Measurements from ENCODE around the gene STRADA.

STRADA gene, protein sequence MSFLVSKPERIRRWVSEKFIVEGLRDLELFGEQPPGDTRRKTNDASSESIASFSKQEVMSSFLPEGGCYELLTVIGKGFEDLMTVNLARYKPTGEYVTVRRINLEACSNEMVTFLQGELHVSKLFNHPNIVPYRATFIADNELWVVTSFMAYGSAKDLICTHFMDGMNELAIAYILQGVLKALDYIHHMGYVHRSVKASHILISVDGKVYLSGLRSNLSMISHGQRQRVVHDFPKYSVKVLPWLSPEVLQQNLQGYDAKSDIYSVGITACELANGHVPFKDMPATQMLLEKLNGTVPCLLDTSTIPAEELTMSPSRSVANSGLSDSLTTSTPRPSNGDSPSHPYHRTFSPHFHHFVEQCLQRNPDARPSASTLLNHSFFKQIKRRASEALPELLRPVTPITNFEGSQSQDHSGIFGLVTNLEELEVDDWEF

DNA sequence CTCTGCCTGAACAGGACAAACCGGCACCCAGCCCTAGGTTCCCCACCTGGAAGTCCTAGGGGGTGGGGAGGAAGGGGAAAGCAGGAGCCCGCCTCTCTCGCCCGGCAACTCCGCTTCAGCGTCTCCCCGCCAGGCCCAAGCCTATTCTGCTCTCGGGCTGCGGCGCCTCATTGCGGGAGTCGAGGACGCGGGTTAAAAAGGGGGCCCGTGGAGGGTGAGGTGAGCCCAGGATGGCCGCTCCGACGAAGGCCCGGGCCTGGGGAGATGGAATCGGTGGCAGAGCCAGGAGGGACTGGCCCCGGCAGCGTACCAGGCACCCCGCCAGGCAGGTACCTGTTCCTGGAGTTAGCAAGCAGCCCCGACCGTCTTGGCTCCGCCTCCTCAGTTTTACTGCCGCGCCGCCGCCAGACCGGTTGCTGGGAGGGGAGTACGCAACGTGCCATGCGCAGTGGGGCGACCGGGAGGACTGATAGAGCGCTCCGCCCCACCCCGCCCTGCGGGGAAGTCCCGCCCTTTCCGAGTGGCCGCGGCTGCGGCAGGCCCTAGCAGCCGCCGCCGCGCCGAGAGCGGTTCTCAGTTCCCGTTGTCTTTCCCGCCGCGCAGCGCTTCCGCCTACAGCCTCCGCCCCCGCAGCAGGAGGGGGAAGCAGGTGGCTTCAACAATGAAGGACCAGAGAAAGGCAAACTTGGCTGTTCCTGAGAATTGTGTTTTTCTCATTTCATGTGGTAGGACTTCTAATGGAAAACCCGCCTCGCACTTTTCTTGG, at the start of gene STRADA:
Gene STRADA (minus strand): TSS at position 392 of the 766 bp plus-strand sequence. CDS start 13,430 bp downstream, outside the sequence.
- DNase-seq: peak; percentile 99

DNA sequence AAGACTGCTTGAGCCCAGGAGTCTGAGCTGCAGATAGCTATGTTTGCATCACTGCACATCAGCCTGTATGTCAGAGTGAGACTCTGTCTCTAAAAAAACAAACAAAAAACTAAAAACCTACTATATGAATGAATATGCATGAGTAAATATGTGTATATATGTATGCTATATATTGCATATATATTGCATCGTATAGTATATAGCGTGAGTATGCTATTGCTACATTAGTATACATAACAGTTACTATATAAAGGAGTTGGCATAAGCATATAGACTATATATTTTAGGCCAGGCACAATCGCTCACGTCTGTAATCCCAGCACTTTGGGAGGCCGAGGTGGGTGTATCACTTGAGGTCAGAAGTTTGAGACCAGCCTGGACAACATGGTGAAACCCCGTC, 48.5 kb upstream of the STRADA start:
- no peak for DNase-seq

DNA sequence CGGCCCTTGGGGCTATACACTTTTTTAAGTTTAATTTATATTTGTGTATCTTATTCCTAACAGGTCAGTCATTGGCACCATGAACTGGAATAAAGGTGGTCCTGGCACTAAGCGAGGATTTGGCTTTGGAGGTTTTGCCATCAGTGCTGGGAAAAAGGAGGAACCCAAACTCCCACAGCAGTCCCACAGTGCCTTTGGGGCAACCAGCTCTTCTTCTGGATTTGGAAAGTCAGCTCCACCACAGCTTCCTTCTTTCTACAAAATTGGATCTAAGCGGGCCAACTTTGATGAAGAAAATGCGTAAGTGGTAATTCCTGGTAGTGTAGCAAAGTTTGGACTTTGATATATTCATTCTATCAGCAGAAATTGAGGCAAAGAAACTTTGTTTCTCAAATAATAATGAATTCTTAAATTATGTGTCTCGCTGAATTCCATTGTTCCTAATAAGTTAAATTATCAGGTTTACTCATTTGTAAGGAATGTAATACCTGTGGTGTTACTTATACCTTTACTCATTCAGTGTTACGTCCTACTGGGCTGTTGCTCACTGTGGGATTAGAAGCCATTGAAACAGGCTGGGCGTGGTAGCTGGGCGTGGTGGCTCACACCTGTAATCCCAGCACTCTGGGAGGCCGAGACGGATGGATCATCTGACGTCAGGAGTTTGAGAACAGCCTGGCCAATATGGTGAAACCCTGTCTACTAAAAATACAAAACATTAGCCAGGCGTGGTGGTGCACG, 45.5 kb upstream of the STRADA start:
- no peak for DNase-seq

DNA sequence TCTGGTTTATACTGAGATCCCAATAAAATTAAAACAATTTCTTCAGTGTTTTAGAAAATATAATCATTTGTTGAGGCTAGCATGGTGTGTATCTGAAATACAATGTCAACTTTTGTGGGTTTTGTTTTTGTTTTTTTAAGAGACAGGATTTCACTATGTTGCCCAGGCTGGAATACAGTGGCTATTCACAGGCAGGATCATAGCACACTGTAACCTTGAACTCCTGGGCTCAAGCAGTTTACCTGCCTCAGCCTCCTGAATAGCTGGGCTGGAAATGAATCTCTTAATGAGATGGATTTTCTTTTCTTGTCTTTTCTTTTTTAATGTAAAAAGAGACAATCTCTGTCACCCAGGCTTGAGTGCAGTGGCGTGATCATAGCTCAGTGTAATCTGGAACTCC, 44.5 kb upstream of the STRADA start:
- DNase-seq: no peak

DNA sequence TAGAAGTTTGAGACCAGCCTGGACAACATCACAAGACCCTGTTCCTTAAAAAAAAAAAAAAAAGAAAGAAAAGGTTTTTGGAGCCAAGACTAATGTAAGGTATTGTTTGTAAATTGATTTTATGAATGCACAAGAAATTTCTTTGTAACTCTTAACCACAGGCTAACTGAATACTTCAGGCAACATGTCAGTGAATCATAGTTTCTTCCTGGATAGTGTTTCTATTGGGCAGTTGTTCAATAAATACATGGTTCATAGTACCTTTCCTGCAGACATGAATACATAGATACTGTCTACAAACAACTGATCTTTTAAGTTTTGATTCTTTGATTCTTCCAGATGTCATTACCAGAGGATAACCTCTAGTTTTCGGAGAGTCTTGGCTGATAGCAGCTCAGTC, 44.0 kb upstream of the STRADA start:
- no peak for DNase-seq

DNA sequence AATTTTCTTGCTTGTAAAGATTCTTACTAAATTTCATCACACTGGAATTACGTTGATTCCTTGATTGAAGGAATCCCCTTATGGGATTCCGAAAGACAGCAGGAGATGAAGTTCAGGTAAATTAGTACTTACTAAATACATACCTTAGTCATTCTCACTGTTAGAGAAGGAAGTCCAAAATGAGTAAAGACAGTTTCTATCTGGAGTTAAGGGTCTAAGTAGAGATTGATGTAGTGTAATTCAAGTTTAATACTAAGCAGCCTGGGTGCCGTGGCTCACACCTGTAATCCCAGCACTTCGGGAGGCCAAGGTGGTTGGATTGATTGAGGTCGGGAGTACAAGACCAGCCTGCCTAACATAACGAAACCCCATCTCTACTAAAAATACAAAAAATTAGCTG, 41.9 kb upstream of the STRADA start:
- DNase-seq: no peak

DNA sequence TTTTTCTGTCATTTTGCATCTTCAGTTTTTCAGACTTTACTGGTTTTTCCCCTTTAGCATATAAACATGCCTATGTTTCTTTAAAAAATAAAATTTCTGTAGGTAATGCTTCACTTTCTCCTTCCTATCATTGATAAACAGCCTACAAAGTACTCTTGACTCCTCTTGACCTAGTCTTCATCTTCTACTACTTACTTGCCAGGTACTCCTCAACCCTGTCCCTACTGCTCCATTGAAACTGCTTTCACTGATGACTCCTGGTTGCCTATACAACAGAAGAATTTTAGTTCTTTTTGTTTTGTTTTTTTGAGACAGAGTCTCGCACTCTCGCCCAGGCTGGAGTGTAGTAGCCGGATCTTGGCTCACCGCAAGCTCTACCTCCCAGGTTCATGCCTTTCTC, 39.3 kb upstream of the STRADA start:
- no peak for DNase-seq

DNA sequence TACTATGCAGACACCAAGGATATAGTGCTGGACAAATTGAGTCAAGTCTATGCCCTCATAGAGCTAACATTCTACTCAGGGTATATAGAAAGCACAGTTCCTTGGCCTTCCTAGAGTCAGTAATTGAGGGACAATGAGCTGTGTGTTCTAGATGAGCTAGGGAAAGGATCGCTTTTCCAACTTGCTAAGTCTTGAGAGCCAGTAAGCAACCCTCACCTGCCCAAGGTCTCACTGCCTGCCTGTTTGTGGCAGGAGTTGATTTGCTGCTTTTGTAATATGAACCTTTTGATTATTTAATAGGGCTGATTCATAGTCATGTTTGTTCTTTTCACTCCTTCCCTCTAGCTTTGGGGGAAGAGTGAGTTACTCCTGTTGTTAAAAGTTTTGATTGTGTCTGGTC, 38.9 kb upstream of the STRADA start:
- DNase-seq: no peak

DNA sequence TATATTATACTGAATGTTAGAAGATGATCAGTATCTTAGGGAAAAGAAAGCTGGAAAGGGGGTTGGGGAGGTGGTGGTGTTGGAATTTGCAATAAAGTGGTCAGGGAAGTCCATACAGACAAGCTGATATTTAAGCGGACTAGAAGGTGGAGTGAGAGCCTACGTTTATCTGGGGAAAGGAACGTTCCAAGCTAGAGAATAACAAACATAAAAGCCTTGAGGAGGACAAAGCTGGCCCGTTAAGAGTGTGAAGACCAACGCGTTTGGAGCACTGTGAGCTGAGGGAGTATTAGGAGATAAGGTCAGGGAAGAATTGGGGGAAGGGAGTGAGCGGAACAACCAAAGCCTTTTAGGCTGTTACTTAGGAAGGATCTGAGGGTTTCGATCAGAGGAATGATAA, 33.8 kb upstream of the STRADA start:
- no peak for DNase-seq

DNA sequence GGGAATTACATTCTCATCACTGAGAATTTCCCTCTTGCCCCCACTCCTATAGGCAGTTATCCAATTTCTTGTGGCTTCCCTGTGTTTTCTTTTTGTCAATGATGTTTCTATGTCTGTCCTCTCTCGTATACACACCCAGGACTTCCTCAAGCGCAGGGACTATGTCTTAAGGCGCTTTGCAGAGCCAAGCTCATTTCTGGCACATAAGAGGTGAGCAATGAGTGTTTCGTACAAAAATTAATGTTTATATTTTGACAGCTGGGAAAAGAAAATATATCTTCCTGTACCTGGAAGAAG, 33.3 kb upstream of the STRADA start:
- DNase-seq: no peak

DNA sequence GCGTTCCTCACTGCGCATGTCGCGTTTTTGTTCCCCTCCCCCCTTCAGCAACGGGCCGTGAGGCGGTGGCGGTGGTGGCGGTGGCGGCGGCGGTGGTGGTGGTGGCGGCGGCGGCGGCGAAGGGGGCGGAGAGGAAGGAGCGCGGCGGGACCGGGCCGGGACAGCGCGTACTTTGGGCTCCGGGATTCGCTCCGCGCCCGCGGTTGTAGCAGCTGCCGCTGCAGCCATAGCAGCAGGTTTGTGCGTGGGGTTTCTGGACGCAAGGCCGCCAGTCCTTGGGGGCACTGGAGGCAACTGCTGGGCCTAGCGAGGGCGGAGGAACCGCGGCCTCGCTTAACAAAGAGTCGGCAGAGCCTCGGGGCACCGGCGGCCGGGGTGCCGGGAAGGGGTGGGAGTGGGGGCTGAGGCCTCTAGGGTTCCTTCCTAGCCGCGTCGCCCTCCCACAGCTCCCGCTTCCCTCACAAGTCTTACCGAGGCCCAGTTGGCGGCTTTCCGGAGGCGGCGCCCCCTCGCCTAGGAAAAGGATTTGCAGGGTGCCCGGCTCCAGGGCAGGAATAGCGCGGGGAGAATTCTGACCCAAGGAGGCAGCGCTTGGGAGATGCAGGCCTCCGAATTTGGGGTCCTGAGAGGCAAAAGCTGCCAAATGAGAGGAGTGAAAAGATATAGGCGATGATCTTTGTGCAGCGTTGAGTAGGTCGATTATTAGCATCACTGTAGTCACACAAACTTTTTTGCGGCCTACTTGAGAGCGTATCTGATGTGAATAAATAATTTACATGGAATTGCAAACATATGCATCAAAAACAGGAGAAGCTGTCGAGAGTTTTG, 32.8 kb upstream of the STRADA start, which contains the start of gene DDX42:
Gene DDX42 (plus strand): TSS at position 30 of the 828 bp plus-strand sequence. CDS start 12,880 bp downstream, outside the sequence.
- peak; percentile 89 for DNase-seq

DNA sequence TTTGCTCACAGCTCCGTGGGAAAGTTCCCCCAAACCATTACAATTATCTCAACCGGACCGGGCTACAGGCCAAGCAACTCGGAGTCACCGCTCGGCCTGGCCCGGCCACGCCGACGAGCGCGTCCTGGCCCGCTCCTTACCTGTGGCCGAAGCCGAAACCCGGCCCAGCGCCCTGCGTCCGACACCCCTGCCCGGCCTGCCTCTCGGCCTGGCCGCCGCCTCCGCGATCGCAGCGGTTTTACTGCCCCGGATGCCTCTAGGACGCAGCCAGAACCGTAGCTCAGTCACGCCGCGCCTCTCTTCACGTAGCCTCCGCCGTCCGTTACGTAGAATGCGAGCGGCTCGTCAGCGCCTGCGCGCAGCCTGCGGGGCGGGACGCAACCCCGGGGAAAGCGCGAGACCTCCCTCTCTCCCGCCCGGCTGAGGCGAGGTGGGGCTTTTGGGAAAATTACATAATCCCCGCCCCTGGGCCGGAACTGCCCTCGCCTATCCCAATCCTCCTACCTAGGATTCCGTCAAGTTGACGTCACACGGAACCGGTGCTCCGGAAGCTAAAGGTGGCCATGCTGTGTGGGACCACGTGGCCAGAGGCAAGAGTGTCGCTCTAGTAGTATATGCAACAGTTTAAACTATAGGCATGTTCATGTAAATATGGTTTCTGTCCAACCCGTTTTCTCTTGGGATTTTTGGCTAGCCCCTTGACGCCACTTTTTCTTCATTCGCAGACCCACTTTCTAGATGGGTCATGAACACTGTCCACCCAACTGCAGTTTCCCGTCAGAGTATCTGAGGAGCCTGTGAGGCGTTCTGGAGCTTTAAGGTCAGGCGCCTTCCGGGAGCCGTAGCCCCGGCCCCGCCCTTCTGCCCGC, 31.9 kb upstream of the STRADA start, which contains the start of gene CCDC47:
Gene CCDC47 (minus strand): TSS at position 326 of the 869 bp plus-strand sequence. CDS start 7,422 bp downstream, outside the sequence.
- peak; percentile 97 for DNase-seq

DNA sequence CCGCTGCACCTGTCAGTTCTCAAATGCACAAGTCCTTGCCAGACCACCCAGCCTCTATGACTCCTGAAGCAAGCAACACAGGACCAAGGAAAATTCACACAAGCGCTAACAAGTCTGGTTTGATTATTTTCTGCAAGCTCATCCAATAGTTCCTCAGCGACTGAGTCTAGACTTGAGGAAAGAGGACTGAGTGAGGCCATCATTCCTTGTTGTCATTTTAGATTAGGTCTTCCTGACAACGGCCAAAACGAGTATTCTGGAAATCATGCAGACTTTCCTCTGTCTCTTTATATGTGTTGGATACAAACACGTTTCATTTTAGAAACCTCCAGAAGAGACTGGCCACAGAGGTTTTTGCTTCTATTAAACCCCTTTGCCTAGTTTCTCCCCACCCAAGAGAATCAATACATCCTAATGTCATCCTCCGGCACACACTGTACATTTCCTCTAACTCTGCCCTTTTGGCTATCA, 31.2 kb upstream of the STRADA start:
- no peak for DNase-seq

DNA sequence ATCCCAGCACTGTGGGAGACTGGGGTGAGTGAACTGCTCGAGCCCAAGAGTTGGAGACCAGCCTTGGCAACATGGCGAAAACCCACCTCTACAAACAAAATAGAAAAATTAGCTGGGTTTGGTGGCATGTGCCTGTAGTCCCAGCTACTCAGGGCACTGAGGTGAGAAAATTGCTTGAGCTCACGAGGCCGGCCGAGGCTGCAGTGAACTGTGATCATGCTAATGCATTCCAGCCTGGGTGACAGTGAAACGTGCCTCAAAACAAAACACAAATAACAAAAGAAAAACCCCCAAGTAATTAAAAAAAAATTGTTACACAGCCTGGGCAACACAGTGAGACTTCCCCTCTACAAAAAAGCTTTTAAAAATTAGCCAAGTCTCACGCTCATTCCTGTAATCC, 26.8 kb upstream of the STRADA start:
- DNase-seq: no peak

DNA sequence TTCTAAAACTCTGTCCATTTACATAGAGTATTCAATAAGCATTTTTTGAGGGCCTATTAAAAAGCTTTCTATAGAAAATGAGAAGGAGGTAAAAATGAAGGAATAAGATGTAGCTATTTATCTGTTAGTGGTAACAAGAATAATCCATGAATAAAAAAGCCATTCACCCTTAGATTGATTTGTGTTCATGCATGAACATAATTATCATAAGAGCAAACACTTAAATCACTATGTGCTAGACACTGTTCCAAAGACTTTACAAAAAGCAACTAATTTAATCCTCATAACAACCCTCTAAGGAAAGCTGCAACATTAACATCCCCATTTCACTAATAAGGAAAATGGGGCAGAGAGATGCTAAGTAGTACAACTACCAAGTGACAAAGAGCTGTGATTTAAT, 25.2 kb upstream of the STRADA start:
- no peak for DNase-seq

DNA sequence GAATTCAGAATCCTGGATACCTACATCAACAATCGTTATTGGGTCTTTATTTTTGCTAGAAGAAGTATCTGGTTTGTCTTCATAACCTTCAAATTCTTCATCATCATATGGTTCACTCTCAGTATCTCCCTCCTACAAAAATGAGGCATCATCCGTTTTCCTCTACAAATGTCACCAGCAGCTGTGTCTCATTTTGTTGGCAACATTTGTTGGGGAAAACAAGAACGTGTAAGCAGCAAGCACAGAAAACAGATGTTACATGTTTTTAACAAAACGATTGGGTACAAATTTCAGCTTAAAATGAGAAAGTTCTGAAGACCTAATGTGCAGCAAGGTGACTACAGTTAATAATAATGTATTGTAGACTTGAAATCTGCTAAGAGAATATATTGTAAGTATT, 23.1 kb upstream of the STRADA start:
- DNase-seq: no peak

DNA sequence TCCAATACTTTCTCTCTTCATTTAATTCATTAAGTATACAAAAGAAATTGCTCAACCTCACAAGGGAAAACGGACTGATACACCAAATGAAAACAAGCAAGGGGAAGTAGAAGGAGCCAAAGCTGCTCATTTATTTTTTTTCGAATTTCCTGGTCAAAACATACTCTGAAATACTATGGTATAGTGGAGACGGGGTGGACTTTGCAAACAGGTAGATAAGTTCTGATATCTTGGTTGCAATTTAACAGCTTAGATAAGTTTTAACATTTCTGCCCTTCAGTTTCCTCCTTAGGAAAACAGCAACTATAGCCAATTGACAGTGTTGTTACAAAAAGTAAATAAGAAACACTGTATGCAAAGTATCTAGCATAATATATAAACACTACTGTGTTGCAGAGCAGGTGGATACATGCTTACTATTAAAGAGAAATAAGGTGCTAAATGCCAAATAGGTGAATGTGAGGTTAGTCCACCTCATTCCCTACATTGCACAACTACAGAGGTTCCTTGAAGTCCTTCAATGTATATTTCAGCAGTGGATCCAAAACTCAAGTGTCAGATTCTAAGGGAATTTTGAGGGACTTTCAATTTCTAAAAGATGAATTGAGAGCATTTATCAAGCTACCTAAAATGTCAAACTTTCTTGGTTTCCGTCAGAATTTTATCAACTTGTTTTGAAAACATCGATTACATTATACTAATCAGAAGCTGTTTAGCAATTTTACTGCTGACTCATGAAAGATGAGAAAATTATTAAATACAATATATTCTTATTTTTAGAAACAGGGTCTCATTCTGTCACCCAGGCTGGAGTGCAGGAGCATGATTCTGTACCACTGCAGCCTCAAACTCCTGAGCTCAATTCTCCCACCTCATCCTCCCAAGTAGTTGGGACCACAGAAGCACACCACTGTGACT, 20.8 kb upstream of the STRADA start:
- no peak for DNase-seq

DNA sequence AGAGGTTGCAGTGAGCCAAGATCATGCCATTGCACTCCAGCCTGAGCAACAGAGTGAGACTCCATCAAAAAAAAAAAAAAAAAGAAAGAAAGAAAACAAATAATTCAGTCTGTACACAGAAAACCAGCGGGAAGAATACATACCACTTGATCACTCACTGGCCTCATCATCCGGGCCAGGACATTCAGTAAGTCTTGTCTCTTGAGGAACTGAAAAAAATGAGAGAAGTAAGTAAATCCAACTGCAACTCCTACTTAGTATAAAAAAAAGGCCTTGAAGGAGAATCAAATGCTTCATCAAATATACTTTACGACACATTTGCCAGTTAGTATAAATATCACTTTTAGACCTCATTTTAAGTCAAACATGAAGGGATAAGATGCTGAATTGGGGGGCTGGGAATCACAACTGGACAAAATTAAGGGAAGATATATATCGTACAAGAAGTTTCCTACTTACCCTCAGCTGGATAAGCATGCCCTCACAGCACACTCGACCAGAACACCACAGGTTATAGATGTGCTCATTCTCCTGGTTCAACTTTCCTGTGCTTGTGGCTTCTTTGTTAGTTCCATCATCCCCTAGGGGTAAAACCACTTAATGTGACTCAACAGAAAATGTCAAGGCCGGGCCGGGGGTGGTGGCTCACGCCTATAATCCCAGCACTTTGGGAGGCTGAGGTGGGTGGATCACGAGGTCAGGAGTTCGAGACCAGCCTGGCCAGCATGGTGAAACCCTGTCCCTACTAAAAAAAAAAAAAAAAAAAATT, 19.4 kb upstream of the STRADA start:
- DNase-seq: no peak

DNA sequence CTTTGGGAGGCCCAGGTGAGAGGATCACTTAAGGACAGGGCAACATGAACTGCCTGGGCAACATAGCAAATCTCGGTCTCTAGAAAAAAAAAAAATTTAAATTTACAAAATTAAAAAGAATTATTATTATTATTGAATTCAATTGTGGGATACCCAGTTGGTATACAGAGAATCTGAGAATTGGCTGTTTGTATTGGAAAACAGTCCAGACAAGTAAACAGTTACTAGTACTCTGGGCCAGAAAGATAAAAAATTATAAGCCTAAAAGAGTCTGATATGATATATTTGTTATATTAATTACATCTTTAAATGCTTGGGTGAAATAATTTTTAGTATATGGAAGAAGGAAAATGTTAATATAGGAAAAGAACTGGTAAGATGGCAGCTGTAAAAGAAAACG, 16.8 kb upstream of the STRADA start:
- DNase-seq: no peak
